Endodermal cell (in vitro differentiated cells): ENCODE results near the gene ZNF839. TPM values are rescaled to one million over a fixed set of nuclear protein-coding genes. Genes with fewer than 3 reads are reported as not detected.

Experiments
- DNase-seq: peaks from one replicate; pipeline ENCODE4 v3.0.0-alpha.2; 2017
- H3K27ac ChIP-seq: 2 replicates; pipeline ENCODE4 v1.5.1; 2013; ENCODE audit warnings: mild to moderate bottlenecking, low read depth, low read length, moderate library complexity
- H3K27me3 ChIP-seq: 2 replicates; pipeline ENCODE4 v1.6.1; 2013; ENCODE audit warnings: mild to moderate bottlenecking, low read length, moderate library complexity; ENCODE audit not compliant: insufficient read depth, control insufficient read depth, poor library complexity, severe bottlenecking
- H3K36me3 ChIP-seq: 2 replicates; pipeline ENCODE4 v1.7.0; 2013; ENCODE audit warnings: mild to moderate bottlenecking, low read length, moderate library complexity; ENCODE audit not compliant: control insufficient read depth, insufficient read depth
- H3K4me1 ChIP-seq: one replicate; pipeline ENCODE4 v1.7.0; 2013; ENCODE audit warnings: low read length; ENCODE audit not compliant: control insufficient read depth, insufficient read depth
- H3K4me3 ChIP-seq: 2 replicates; pipeline ENCODE4 v1.5.1; 2013; ENCODE audit warnings: mild to moderate bottlenecking, low read length, moderate library complexity
- H3K9ac ChIP-seq: 2 replicates; pipeline ENCODE4 v1.6.1; 2013; ENCODE audit warnings: mild to moderate bottlenecking, low read length, moderate library complexity; ENCODE audit not compliant: poor library complexity, severe bottlenecking; ENCODE audit errors: extremely low read depth
- H3K9me3 ChIP-seq: 2 replicates; pipeline ENCODE4 v1.6.1; 2013; ENCODE audit warnings: mild to moderate bottlenecking, low read length, moderate library complexity; ENCODE audit not compliant: control insufficient read depth
- H3K27ac Mint-ChIP-seq: 2 replicates; pipeline ENCODE4 v1.8.0; 2020; ENCODE audit warnings: mixed read lengths
- H3K27me3 Mint-ChIP-seq: 2 replicates; pipeline ENCODE4 v1.8.0; 2021; ENCODE audit warnings: mild to moderate bottlenecking, mixed read lengths; ENCODE audit not compliant: insufficient read depth
- H3K36me3 Mint-ChIP-seq: 2 replicates; pipeline ENCODE4 v1.8.0; 2020; ENCODE audit warnings: low read depth, mixed read lengths
- H3K4me1 Mint-ChIP-seq: 2 replicates; pipeline ENCODE4 v1.8.0; 2020; ENCODE audit warnings: mixed read lengths
- H3K4me3 Mint-ChIP-seq: 2 replicates; pipeline ENCODE4 v1.8.0; 2020; ENCODE audit warnings: mild to moderate bottlenecking, moderate library complexity, mixed read lengths
- H3K9me3 Mint-ChIP-seq: 2 replicates; pipeline ENCODE4 v1.8.0; 2020; ENCODE audit warnings: mild to moderate bottlenecking, mixed read lengths
- CTCF ChIP-seq: fragments of 200-600 bp; sonication (generic); conservative IDR thresholded peaks from 2 replicates; pipeline ENCODE4 v1.5.0; 2021; ENCODE audit warnings: antibody characterized with exemption, mild to moderate bottlenecking
- WGBS, 2 experiments: methylation state at CpG; one replicate each; pipeline versions ENCODE4 v1.1.5 to v1.1.7; 2013; ENCODE audit warnings: missing lambda C conversion rate in 2 of 2, mixed read lengths in 1 of 2; ENCODE audit not compliant: insufficient coverage in 1 of 2, insufficient read length in 1 of 2; 5-methylcytosine and 5-hydroxymethylcytosine counted together
- total RNA-seq, 2 donors: library from RNA; stranded (reverse); fragmentation: NEBNext Ultra II Directional in 1 of 2; extraction: Animal tissue kit (Norgen Biotek cat#: 25700) in 1 of 2; gene quantifications; 2 replicates in 1 of 2; 3 replicates in 1 of 2; pipeline ENCODE4 v1.2.1, GENCODE V29; 2021

Gene ZNF839
- total RNA-seq, 2 donors from 2014 or later, result 16.5 to 19.1 TPM

DNA sequence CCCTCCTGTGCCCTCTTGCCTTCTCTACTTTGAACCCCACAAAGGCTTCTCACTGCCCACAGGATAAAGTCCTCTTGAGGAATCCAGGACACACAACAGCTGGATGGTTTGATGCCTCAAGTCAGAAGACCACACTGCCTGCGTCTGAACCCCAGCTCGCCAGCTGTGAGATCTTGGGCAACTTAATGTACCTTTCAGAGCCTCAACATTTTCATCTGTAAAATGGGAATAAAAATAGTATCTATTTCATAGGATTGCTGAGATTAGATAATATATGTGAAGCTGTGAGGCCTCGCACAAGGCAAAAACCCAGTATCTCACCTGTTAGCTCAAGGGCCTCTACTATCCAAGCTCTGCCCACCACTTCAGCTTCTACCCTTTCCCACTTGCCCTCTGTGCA is 40.8 kb downstream of the ZNF839 start:
- WGBS, 2 experiments, result 87 to 95% methylated on average over 3 of the region's 3 CpGs
- Mint-ChIP-seq H3K36me3 (peaks cover 22% of the 10 kb centered on the region), H3K4me3 (no peak overlapping the region), H3K27ac (no peak overlapping the region), H3K4me1 (peaks cover 10% of the 10 kb centered on the region), H3K27me3 (no peaks in the 10 kb centered on the region), H3K9me3 (no peaks in the 10 kb centered on the region)
- Histone ChIP-seq H3K27me3 (no peaks in the 10 kb centered on the region), H3K9me3 (no peaks in the 10 kb centered on the region), H3K9ac (no peak overlapping the region), H3K4me3 (no peak overlapping the region), H3K4me1 (peaks cover 5% of the 10 kb centered on the region), H3K27ac (no peak overlapping the region), H3K36me3 (peaks cover 29% of the 10 kb centered on the region)
- DNase-seq, result no peak
- TF ChIP-seq CTCF, result no peak

DNA sequence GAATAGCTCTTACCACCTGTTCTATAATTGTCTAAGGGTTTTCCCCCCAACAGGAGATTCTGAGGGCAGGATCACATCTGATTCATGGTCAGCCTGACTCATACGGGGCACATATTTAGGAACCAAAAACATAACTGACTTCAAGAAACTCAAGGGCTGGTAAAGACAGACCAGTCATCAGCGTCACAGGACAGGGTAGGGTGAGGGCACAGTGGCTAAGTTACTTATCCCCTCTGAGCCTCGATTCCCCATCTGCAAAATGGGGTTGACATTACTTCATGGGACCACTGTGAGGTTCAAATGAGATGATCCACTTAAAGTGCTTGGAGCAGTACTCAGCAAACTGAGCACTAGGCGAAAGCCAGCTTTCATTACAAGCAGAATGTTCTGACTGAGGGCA is 42.5 kb downstream of the ZNF839 start:
- Mint-ChIP-seq H3K36me3 (peaks cover 13% of the 10 kb centered on the region), H3K4me1 (peaks cover 10% of the 10 kb centered on the region), H3K27me3 (no peaks in the 10 kb centered on the region), H3K27ac (peak overlapping the region; percentile 93), H3K4me3 (no peak overlapping the region), H3K9me3 (no peaks in the 10 kb centered on the region)
- no peaks in the 10 kb centered on the region for H3K9me3 ChIP-seq
- no peaks in the 10 kb centered on the region for H3K27me3 ChIP-seq
- no peak for TF ChIP-seq CTCF
- no peak overlapping the region for H3K27ac ChIP-seq
- 47 to 66% methylated on average over 3 to 4 of the region's 4 CpGs for WGBS, 2 experiments
- peak overlapping the region; percentile 99 for H3K4me3 ChIP-seq
- DNase-seq, result no peak
- peaks cover 5% of the 10 kb centered on the region for H3K4me1 ChIP-seq
- H3K36me3 ChIP-seq, result peaks cover 12% of the 10 kb centered on the region
- H3K9ac ChIP-seq, result peak overlapping the region; percentile 70

- Mint-ChIP-seq H3K27ac (peak within 1 kb of the TSS; percentile 93), H3K36me3 (peaks cover 8% of the 10 kb centered on the region), H3K27me3 (no peaks in the 10 kb centered on the region), H3K4me1 (peaks cover 10% of the 10 kb centered on the region), H3K4me3 (no peak within 1 kb of the TSS), H3K9me3 (no peaks in the 10 kb centered on the region)
- DNase-seq, result peak; percentile 99
- H3K36me3 ChIP-seq, result peaks cover 9% of the 10 kb centered on the region
- TF ChIP-seq CTCF, result no peak
- no peaks in the 10 kb centered on the region for H3K27me3 ChIP-seq
- 0 to 2% methylated on average over 25 to 58 of the region's 58 CpGs for WGBS, 2 experiments
- H3K4me3 ChIP-seq, result peak within 1 kb of the TSS; percentile 99
- peak within 1 kb of the TSS; percentile 70 for H3K9ac ChIP-seq
- H3K4me1 ChIP-seq, result peaks cover 5% of the 10 kb centered on the region
- H3K9me3 ChIP-seq, result no peaks in the 10 kb centered on the region
- peak within 1 kb of the TSS; percentile 52 for H3K27ac ChIP-seq
Observed at GRCh38 chr14:102362545-102363181, 43.1 kb downstream of the ZNF839 start, which contains the start of the genes CINP and TECPR2. TSS of gene CINP (minus strand) at chr14:102362890. CDS start at chr14:102362851, 39 bp downstream. TSS of gene TECPR2 (plus strand) at chr14:102362941. CDS start at chr14:102376722, 13,781 bp downstream.
